Measurements from ENCODE around the gene POC1B.

POC1B gene

GRCh38 chr12:89384807-89385206 lies 141.0 kb downstream of the POC1B start:
- no peak for DNase-seq (ENCODE audit: low spot score)

GRCh38 chr12:89384050-89384758 lies 141.6 kb downstream of the POC1B start:
- DNase-seq (ENCODE audit: low spot score): no peak

DNA sequence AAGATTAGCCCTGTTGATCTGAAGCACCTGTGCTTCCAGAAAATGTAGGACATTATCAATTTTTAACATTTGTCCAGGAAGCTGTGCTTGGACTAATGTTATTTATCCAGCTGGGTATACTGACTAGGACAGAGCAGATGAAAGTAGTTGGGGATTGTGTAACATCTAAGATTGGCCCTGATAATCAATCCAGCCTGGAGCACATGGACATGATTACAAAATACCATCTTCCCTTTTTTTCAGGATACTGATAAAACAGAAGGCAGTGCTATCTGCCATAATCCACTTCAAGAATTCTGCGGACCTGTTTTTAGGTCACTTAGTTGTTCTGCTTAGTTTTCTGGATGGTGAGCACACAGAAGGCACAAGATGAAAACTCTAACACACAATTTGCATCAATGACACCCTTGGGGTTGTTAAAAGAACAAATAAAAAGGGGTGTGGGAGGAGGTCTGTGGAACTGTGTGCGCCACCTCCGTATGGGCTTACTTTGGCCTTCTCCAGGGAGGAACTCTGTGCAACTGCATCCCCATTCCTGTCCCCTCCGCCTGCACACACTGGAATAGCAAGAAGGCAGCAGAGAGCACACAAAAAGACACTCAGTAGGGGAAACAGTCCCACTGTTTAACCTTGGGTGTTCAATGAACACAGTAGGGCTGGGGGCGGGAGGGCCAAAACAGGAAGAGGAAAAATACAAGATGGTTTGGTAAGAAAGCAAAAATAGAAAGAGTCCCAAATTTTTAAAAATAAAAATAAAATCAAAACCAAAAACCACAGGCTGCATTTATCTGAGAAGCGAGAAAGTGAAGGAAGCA lies 142.4 kb downstream of the POC1B start:
- DNase-seq (ENCODE audit: low spot score): no peak

- no peak for DNase-seq (ENCODE audit: low spot score)
Observed at GRCh38 chr12:89382328-89382727, 143.5 kb downstream of the POC1B start.

DNA sequence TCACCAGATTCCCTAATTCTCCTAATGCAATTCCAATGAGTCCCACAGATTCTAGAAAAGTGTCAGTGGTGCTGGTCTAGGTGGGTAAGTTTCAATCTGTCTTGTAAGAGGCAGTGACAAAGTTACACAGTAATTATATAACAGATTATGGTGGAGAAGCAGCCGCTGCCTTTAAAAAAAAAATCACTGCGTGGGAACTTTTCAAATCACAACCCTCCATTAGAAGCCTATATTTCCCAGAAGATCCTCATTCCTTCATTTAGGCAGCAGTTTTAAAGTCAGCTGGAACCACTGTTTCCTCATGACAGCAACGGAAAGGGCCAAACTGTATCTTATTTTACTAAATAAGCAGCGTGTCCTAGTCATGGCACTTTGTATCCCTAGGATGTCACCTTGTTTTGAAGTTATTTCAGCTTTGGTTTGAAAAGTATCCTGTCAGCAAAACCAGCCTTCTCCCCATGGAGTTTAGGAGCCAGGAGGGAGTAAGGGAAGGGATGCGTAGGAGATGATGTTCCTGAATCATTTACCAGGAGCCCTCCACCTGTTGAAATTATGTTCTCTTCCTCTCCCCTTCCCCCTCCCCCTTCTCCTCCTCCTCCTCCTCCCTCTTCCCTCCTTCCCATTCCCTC lies 145.9 kb downstream of the POC1B start:
- DNase-seq (ENCODE audit: low spot score): no peak

GRCh38 chr12:89379148-89379838 lies 146.6 kb downstream of the POC1B start:
- no peak for DNase-seq (ENCODE audit: low spot score)

DNA sequence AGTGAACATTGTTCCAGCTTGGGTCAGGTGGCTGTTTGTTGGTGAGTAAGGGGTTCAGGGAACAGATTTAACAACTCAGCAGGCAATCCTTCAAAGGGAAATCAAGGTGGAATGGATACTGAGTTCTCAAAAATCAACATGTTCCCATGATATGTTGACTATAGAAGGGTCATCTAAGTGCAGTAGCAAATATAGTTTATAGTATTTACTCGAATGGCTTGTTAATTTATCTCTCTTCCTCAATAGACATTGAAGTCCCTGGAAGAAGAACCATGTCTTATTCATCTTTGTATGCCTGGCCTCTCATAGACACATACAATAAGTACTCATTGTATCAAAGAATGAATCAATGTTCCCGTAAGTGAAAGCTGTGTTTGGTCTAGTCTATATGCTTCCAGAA lies 149.0 kb downstream of the POC1B start:
- DNase-seq (ENCODE audit: low spot score): no peak

GRCh38 chr12:89376202-89376529 lies 149.7 kb downstream of the POC1B start:
- no peak for DNase-seq (ENCODE audit: low spot score)

DNA sequence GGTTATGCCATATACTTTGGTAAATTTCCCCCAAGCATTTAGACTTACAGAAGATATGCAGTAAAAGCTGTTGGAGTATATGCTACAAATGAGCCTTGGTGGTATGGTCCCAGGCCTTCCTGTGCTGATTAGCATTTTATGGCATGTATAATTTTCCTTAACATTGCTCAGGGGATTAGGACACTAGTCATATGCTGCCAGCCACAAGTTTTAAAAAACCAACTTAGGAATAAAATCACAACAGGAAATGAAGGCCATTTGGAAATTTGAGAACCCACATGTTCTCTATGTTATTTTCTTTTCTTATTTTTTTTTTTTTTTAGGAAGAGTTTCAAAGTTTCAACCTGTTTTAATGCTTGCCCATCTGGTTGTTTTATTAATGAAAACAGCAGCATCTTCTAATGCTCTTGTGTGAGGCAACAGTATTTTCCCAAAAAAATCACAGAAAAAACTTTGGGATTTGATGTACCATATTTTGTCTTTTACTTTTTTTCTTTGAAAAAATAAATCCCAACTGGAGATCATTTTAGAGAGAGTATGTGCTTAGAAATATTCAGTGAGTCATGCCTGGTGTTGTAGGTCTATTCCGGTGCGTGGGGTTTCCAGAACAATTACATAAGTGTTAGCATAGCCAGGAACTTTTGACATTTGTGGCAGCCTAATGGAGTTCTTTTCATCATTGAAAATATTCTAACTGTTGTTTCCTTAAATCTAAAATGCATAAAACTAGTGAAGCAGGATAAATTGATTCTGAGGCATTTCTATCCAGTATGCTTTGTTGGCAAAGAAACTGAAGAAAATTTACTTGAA lies 151.9 kb downstream of the POC1B start:
- peak; percentile 60 for DNase-seq (ENCODE audit: low spot score)

DNA sequence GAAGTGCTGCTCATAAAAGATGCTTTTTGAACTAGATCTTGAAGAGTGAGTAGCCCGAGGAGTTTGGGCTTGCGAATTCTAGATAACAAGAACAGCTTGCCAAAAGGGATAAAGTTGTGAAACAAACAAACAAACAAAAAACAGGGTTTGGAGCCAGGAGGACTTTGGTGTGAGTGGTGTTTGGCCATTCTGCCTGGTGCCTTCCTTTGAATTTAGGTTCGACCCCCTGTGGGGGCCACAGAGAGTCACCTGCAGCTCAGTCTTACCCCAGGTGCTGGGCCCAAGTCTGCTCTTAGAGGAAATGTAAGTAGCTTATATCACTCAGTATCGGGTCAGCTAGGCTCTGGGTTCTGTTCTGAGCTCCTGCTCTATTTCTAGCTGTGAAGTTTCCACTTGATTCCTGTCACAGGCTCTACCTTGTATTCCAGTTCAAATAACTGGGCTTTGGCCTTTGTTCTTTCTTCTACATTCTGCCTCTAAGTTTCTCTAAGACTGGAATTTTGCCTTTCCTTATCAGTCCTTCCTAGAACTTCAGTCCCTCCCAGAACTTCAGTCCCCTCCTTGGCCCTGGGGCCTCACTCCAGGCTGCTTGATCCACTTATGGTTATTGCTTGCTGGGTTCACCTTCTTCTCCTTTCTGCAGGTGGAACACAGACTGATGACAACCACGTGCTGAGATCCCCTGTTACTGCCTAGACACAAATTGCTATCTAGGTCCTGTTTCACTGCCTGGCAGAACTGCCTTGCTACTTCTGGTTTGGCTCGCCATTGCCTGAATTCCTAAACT lies 153.1 kb downstream of the POC1B start:
- DNase-seq (ENCODE audit: low spot score): no peak

GRCh38 chr12:89370850-89371249 lies 155.0 kb downstream of the POC1B start:
- DNase-seq (ENCODE audit: low spot score): no peak

DNA sequence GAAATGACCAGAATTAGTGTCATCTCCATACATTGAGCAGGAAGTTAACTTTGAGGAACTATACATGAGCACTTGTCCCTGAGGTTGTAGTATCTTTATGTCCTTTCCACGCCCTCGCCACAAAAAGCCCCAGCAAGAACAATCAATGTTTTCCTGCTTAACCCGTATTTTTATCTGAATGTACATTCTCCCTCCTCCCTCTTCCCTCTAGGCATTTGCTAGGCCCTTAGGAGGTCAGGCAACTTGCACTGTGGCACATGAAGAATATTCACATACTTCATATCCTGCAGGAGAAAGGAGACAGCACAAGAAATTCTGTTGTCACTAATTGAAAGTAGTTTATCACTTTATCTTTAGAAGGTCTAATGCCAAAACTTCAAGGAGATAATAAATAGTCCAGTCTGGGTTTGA lies 155.4 kb downstream of the POC1B start:
- no peak for DNase-seq (ENCODE audit: low spot score)
